HepG2 (cell line): ENCODE data around the gene TMEM45A. TPM values are rescaled to one million over a fixed set of nuclear protein-coding genes. Genes with fewer than 3 reads are reported as not detected.

Source experiments
- ATAC-seq: fragments of 200-7000 bp; cut with Tn5 transposase; 3 replicates; pipeline ENCODE4 v1.9.1; 2020; ENCODE audit warnings: mild to moderate bottlenecking, moderate library complexity
- BruUV-seq: library from RNA; stranded (reverse); fragments of 400-500 nt; replicated peaks from 2 replicates; lab custom pipeline; 2021; lab: Mats Ljungman, UMichigan
- CTCF ChIA-PET: fragments of 300-600 bp; formaldehyde crosslinking; extraction: SDS; loops from one replicate; lab custom pipeline; 2021; ENCODE audit warnings: low total read pairs, inconsistent platforms, low intra/inter-chr PET ratio; lab: Yijun Ruan, JAX
- POLR2A ChIA-PET: fragments of 350-600 bp; sonication (Branson Sonifier 250); formaldehyde crosslinking; loops from one replicate; lab custom pipeline; 2020; ENCODE audit warnings: antibody characterized with exemption, inconsistent platforms; lab: Yijun Ruan, JAX
- DNase-seq: peaks from one replicate; pipeline ENCODE4 v3.0.0-alpha.2; 2015; ENCODE audit warnings: low spot score
- FAIRE-seq: peaks from 3 replicates; lab custom pipeline; 2011; peaks lifted over from hg19 to GRCh38; lab: Jason Lieb, UNC
- H2AFZ ChIP-seq: one replicate; pipeline ENCODE4 v1.6.1; 2011; ENCODE audit warnings: low read length, inconsistent platforms
- H3K27ac ChIP-seq: fragments of 300-600 bp; 3 replicates; pipeline ENCODE4 v1.8.0; 2011; ENCODE audit warnings: mixed run types, mild to moderate bottlenecking, mixed read lengths, low read length, inconsistent platforms; ENCODE audit not compliant: insufficient read depth; ENCODE audit errors: extremely low read length
- H3K27me3 ChIP-seq, 2 experiments: fragments of 200-600 bp in 1 of 2; 2 replicates in 1 of 2; 3 replicates in 1 of 2; pipeline versions ENCODE4 v1.6.0 to v1.8.0; 2011; ENCODE audit warnings: low read length in 2 of 2, mild to moderate bottlenecking in 2 of 2, moderate library complexity in 2 of 2, inconsistent platforms in 1 of 2; ENCODE audit not compliant: insufficient read depth in 2 of 2, control insufficient read depth in 1 of 2
- H3K36me3 ChIP-seq, 2 experiments: fragments of 200-600 bp in 1 of 2; replicated peaks in 1 of 2; 2 replicates in 1 of 2; 3 replicates in 1 of 2; pipeline versions ENCODE4 v1.5.1 to v1.8.0; 2011; ENCODE audit warnings: low read length in 2 of 2, inconsistent platforms in 1 of 2; ENCODE audit not compliant: insufficient read depth in 2 of 2, control insufficient read depth in 1 of 2
- H3K4me1 ChIP-seq: 2 replicates; pipeline ENCODE4 v1.5.1; 2012; ENCODE audit warnings: low read length, inconsistent platforms; ENCODE audit not compliant: insufficient read depth
- H3K4me2 ChIP-seq: 2 replicates; pipeline ENCODE4 v1.6.0; 2011; ENCODE audit warnings: low read depth, low read length, inconsistent platforms
- H3K4me3 ChIP-seq, 3 experiments: fragments of 200-600 bp in 1 of 3; sonication (generic), shearing (Covaris generic) in 1 of 3; replicated peaks in 1 of 3; 2 replicates each; pipeline ENCODE4 v1.5.1; 2011 to 2016; ENCODE audit warnings: low read length in 3 of 3, inconsistent platforms in 2 of 3, low read depth in 2 of 3, mild to moderate bottlenecking in 2 of 3, control low read depth in 1 of 3, mixed read lengths in 1 of 3; ENCODE audit not compliant: insufficient read depth in 1 of 3
- H3K79me2 ChIP-seq: one replicate; pipeline ENCODE4 v1.6.1; 2011; ENCODE audit warnings: low read length, inconsistent platforms; ENCODE audit not compliant: insufficient read depth
- H3K9ac ChIP-seq: 2 replicates; pipeline ENCODE4 v1.6.0; 2011; ENCODE audit warnings: mild to moderate bottlenecking, low read depth, low read length, inconsistent platforms; ENCODE audit not compliant: insufficient read depth
- H3K9me3 ChIP-seq: 2 replicates; pipeline ENCODE4 v1.5.1; 2012; ENCODE audit warnings: mild to moderate bottlenecking, low read length
- H4K20me1 ChIP-seq: 2 replicates; pipeline ENCODE4 v1.6.0; 2011; ENCODE audit warnings: inconsistent platforms, mild to moderate bottlenecking, low read length, moderate library complexity; ENCODE audit not compliant: insufficient read depth
- ELF3 ChIP-seq: IDR thresholded peaks from 2 replicates; pipeline ENCODE4 v1.6.1; 2016; ENCODE audit warnings: missing genetic modification reagents, missing compliant biosample characterization
- GTF3A ChIP-seq: sonication (generic); formaldehyde crosslinking; conservative IDR thresholded peaks from 2 replicates; pipeline ENCODE4 v1.4.0; 2020; ENCODE audit warnings: mild to moderate bottlenecking, missing genetic modification reagents
- IKZF1 ChIP-seq: fragments of 450-650 bp; IDR thresholded peaks from 2 replicates; pipeline ENCODE4 v1.7.1; 2016
- MAFK ChIP-seq, 2 experiments: IDR thresholded peaks in 1 of 2; conservative IDR thresholded peaks in 1 of 2; 2 replicates each; pipeline ENCODE4 v1.6.1; 2011; ENCODE audit warnings: improper control_type of control experiment in 2 of 2, low read length in 2 of 2
- YEATS4 ChIP-seq: sonication (generic); formaldehyde crosslinking; IDR thresholded peaks from 2 replicates; pipeline ENCODE4 v1.4.0; 2020; ENCODE audit warnings: missing genetic modification reagents, borderline replicate concordance
- ZBTB1 ChIP-seq: sonication (generic); formaldehyde crosslinking; IDR thresholded peaks from 2 replicates; pipeline ENCODE4 v1.4.0; 2020; ENCODE audit warnings: missing genetic modification reagents, borderline replicate concordance
- ZBTB7B ChIP-seq: sonication (generic); formaldehyde crosslinking; IDR thresholded peaks from 2 replicates; pipeline ENCODE4 v1.4.0; 2020; ENCODE audit warnings: missing genetic modification reagents
- ZC3H4 ChIP-seq: sonication (generic); formaldehyde crosslinking; IDR thresholded peaks from 2 replicates; pipeline ENCODE4 v1.4.0; 2020; ENCODE audit warnings: missing genetic modification reagents, borderline replicate concordance
- ZNF124 ChIP-seq: sonication (generic); formaldehyde crosslinking; IDR thresholded peaks from 2 replicates; pipeline ENCODE4 v1.4.0; 2020; ENCODE audit warnings: missing genetic modification reagents
- WGBS: methylation state at CpG from one replicate; pipeline ENCODE4 v1.1.6; 2017; ENCODE audit warnings: low lambda C conversion rate; 5-methylcytosine and 5-hydroxymethylcytosine counted together
- in situ Hi-C: cut with HindIII; loops from 2 replicates; pipeline ENCODE4 v1.10.0; 2017; ENCODE audit warnings: low pct_unique_long_range_greater_than_20kb; ENCODE audit not compliant: extremely low pct_ligation_motif_present
- intact Hi-C: fragments of 100-400 bp; cut with micrococcal nuclease; formaldehyde crosslinking; loops from one replicate; pipeline ENCODE4 v1.10.0; 2022; ENCODE audit not compliant: unreplicated experiment
- polyA plus RNA-seq, 8 experiments: library from polyadenylated mRNA; depleted of rRNA in 3 of 8; stranded (reverse) in 7 of 8; unstranded in 1 of 8; fragments of >200 nt; fragmentation: Illumina TruSeq in 4 of 8; extraction: Trizol in 4 of 8; gene quantifications; 2 replicates each; pipeline versions ENCODE4 v1.2.1 to v1.2.3, GENCODE V29; 2011 to 2016; ENCODE audit warnings: low read depth in 4 of 8, missing spikeins in 1 of 8, mixed read lengths in 1 of 8; ENCODE audit not compliant: insufficient read depth in 1 of 8
- total RNA-seq, 5 experiments: library from RNA; depleted of rRNA; stranded (reverse); fragments of >200 nt; fragmentation: Illumina TruSeq; extraction: Trizol; gene quantifications; 2 replicates each; pipeline ENCODE4 v1.2.3, GENCODE V29; 2016; ENCODE audit warnings: low read depth in 1 of 5
- TF ChIP-seq, protein P1 (sequence below): sonication (generic); formaldehyde crosslinking; IDR thresholded peaks from 2 replicates; pipeline ENCODE4 v1.5.0; 2020; ENCODE audit warnings: mild to moderate bottlenecking, missing genetic modification reagents, moderate library complexity
- TF ChIP-seq, protein P2 (sequence below): sonication (generic); formaldehyde crosslinking; IDR thresholded peaks from 2 replicates; pipeline ENCODE4 v1.9.0; 2021; ENCODE audit warnings: missing genetic modification reagents, borderline replicate concordance
- TF ChIP-seq, protein P3 (sequence below): sonication (generic); formaldehyde crosslinking; IDR thresholded peaks from 2 replicates; pipeline ENCODE4 v1.5.1; 2020; ENCODE audit warnings: missing genetic modification reagents, mild to moderate bottlenecking, borderline replicate concordance

The TMEM45A gene
- total and polyA plus RNA-seq, 2 of the 13 experiments (the other 11 are each of a cell fraction or from before 2014, with no cell fraction given): 14.8 to 38.5 TPM

- FAIRE-seq: no peak
Observed at GRCh38 chr3:100526613-100527346, 34.4 kb downstream of the TMEM45A start.

DNA sequence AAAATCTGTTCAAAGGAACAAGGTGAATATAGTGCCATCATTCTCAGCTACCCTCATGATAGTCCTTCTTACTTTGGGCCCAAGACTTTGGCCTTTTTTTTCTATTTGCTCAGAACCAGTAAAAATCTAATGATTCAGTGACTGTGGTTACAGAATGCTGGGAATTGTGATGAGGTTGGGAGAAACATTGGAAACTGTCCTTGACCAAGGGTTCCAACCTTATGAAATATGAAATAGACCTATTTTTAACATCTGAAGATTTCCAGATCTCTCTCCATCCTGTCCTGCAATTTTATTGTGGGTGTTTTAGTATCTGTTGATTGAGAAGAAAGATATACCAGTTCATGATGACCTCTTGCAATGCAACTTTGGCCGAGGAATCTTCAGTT, 34.9 kb downstream of the TMEM45A start:
- H4K20me1 ChIP-seq: no peaks in the 10 kb centered on the region
- no peak overlapping the region for H3K4me3 ChIP-seq
- DNase-seq (no peak), FAIRE-seq (no peak), ATAC-seq (no peak)
- CTCF ChIA-PET: no interaction called here
- H3K27ac ChIP-seq: no peak overlapping the region
- POLR2A ChIA-PET: no interaction called here
- intact Hi-C loops: no loop called here
- no peaks in the 10 kb centered on the region for H3K27me3 ChIP-seq
- in situ Hi-C loops: no loop called here
- no peak overlapping the region for H3K9ac ChIP-seq
- H2AFZ ChIP-seq: no peak overlapping the region
- 94% methylated on average over 1 of the region's 1 CpG for WGBS
- no peaks in the 10 kb centered on the region for H3K4me1 ChIP-seq
- H3K36me3 ChIP-seq: peaks cover 0 to 13% of the 10 kb centered on the region in 2 experiments; a peak in 1 of 5 replicates
- no peaks in the 10 kb centered on the region for H3K79me2 ChIP-seq
- no peak overlapping the region for H3K4me2 ChIP-seq
- H3K9me3 ChIP-seq: no peaks in the 10 kb centered on the region
- no TSS peak for BruUV-seq
- no peak for TF ChIP-seq ZBTB7B
- TF ChIP-seq ZNF124 (CRISPR knock-in tag): no peak
- TF ChIP-seq, protein P1, sequence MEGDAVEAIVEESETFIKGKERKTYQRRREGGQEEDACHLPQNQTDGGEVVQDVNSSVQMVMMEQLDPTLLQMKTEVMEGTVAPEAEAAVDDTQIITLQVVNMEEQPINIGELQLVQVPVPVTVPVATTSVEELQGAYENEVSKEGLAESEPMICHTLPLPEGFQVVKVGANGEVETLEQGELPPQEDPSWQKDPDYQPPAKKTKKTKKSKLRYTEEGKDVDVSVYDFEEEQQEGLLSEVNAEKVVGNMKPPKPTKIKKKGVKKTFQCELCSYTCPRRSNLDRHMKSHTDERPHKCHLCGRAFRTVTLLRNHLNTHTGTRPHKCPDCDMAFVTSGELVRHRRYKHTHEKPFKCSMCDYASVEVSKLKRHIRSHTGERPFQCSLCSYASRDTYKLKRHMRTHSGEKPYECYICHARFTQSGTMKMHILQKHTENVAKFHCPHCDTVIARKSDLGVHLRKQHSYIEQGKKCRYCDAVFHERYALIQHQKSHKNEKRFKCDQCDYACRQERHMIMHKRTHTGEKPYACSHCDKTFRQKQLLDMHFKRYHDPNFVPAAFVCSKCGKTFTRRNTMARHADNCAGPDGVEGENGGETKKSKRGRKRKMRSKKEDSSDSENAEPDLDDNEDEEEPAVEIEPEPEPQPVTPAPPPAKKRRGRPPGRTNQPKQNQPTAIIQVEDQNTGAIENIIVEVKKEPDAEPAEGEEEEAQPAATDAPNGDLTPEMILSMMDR: no peak
- no peak for TF ChIP-seq GTF3A (CRISPR knock-in tag)
- no peak for TF ChIP-seq ELF3 (CRISPR knock-in tag)
- TF ChIP-seq, protein P2, sequence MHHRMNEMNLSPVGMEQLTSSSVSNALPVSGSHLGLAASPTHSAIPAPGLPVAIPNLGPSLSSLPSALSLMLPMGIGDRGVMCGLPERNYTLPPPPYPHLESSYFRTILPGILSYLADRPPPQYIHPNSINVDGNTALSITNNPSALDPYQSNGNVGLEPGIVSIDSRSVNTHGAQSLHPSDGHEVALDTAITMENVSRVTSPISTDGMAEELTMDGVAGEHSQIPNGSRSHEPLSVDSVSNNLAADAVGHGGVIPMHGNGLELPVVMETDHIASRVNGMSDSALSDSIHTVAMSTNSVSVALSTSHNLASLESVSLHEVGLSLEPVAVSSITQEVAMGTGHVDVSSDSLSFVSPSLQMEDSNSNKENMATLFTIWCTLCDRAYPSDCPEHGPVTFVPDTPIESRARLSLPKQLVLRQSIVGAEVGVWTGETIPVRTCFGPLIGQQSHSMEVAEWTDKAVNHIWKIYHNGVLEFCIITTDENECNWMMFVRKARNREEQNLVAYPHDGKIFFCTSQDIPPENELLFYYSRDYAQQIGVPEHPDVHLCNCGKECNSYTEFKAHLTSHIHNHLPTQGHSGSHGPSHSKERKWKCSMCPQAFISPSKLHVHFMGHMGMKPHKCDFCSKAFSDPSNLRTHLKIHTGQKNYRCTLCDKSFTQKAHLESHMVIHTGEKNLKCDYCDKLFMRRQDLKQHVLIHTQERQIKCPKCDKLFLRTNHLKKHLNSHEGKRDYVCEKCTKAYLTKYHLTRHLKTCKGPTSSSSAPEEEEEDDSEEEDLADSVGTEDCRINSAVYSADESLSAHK (CRISPR knock-in tag): no peak
- TF ChIP-seq YEATS4 (CRISPR knock-in tag): no peak
- no peak for TF ChIP-seq ZC3H4 (CRISPR knock-in tag)
- TF ChIP-seq IKZF1: no peak
- TF ChIP-seq ZBTB1 (CRISPR knock-in tag): no peak

More at GRCh38 chr3:100526613-100527346, 34.4 kb downstream of the TMEM45A start:
- H3K9me3 ChIP-seq: no peaks in the 10 kb centered on the region
- H4K20me1 ChIP-seq: no peaks in the 10 kb centered on the region
- H3K36me3 ChIP-seq: peaks cover 2 to 9% of the 10 kb centered on the region in 2 experiments; a peak in 2 of 5 replicates
- no peak for DNase-seq
- CTCF ChIA-PET: no interaction called here
- intact Hi-C loops: no loop called here
- no TSS peak for BruUV-seq
- H3K27ac ChIP-seq: no peak overlapping the region
- no peak overlapping the region for H3K4me2 ChIP-seq
- H3K27me3 ChIP-seq: no peaks in the 10 kb centered on the region
- in situ Hi-C loops: no loop called here
- no peak overlapping the region for H2AFZ ChIP-seq
- H3K79me2 ChIP-seq: no peaks in the 10 kb centered on the region
- WGBS: 86% methylated on average over 4 of the region's 4 CpGs
- no peaks in the 10 kb centered on the region for H3K4me1 ChIP-seq
- TF ChIP-seq, protein P3, sequence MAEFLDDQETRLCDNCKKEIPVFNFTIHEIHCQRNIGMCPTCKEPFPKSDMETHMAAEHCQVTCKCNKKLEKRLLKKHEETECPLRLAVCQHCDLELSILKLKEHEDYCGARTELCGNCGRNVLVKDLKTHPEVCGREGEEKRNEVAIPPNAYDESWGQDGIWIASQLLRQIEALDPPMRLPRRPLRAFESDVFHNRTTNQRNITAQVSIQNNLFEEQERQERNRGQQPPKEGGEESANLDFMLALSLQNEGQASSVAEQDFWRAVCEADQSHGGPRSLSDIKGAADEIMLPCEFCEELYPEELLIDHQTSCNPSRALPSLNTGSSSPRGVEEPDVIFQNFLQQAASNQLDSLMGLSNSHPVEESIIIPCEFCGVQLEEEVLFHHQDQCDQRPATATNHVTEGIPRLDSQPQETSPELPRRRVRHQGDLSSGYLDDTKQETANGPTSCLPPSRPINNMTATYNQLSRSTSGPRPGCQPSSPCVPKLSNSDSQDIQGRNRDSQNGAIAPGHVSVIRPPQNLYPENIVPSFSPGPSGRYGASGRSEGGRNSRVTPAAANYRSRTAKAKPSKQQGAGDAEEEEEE (CRISPR knock-in tag): no peak
- peak in 1 of 2 experiments; percentile 48; a peak in 2 of 4 replicates for TF ChIP-seq MAFK (conservative IDR thresholded peaks at IDR 0.05 in 1 of 2, IDR thresholded peaks at IDR 0.05 in 1 of 2; ENCODE audit: low read length in 2 of 2)
- ATAC-seq: no peak
- POLR2A ChIA-PET: no interaction called here
- no peak overlapping the region for H3K9ac ChIP-seq
- H3K4me3 ChIP-seq: no peak overlapping the region
